Caco-2 (cell line): ENCODE measurements around the gene SLC38A10. TPM values are rescaled to one million over a fixed set of nuclear protein-coding genes. Genes with fewer than 3 reads are reported as not detected.

Experiments used
- BruUV-seq: library from RNA; stranded (reverse); fragments of 400-500 nt; replicated peaks from 2 replicates; lab custom pipeline; 2021; lab: Mats Ljungman, UMichigan
- CTCF ChIA-PET: fragments of 300-600 bp; sonication (Branson Sonifier 250); formaldehyde crosslinking; loops from one replicate; lab custom pipeline; 2022; ENCODE audit warnings: antibody characterized with exemption; lab: Charles Lee
- POLR2A ChIA-PET: fragments of 300-600 bp; sonication (Branson Sonifier 250); formaldehyde crosslinking; loops from one replicate; lab custom pipeline; 2022; ENCODE audit warnings: antibody characterized with exemption; lab: Charles Lee
- DNase-seq, 2 experiments: peaks; one replicate each; pipeline versions ENCODE4 v3.0.0 to v3.0.0-alpha.2; 2020 to 2022
- H3K27me3 ChIP-seq: replicated peaks from 2 replicates; pipeline ENCODE4 v1.6.0; 2011; ENCODE audit warnings: low read length; ENCODE audit not compliant: control insufficient read depth, insufficient read depth
- H3K36me3 ChIP-seq: 2 replicates; pipeline ENCODE4 v1.5.1; 2011; ENCODE audit warnings: low read length; ENCODE audit not compliant: control insufficient read depth, insufficient read depth
- H3K4me1 ChIP-seq: fragments of 250-450 bp; sonication (Bioruptor Pico); 2 replicates; pipeline ENCODE4 v1.5.1; 2020; ENCODE audit warnings: mild to moderate bottlenecking
- H3K4me3 ChIP-seq: 2 replicates; pipeline ENCODE4 v1.5.1; 2011; ENCODE audit warnings: low read depth, mild to moderate bottlenecking, control low read depth, low read length
- H3K9me3 ChIP-seq: fragments of 250-450 bp; sonication (Bioruptor Pico); 2 replicates; pipeline ENCODE4 v1.5.1; 2020; ENCODE audit warnings: mild to moderate bottlenecking, moderate library complexity
- H3K27ac Mint-ChIP-seq: one replicate; pipeline ENCODE4 v1.8.0; 2022; ENCODE audit warnings: mixed read lengths; ENCODE audit not compliant: unreplicated experiment
- H3K27me3 Mint-ChIP-seq: one replicate; pipeline ENCODE4 v1.8.0; 2022; ENCODE audit warnings: mixed read lengths; ENCODE audit not compliant: insufficient read depth, unreplicated experiment
- H3K36me3 Mint-ChIP-seq: one replicate; pipeline ENCODE4 v1.8.0; 2022; ENCODE audit warnings: mild to moderate bottlenecking, mixed read lengths; ENCODE audit not compliant: insufficient read depth, unreplicated experiment
- H3K4me1 Mint-ChIP-seq: one replicate; pipeline ENCODE4 v1.8.0; 2022; ENCODE audit warnings: low read depth, mixed read lengths; ENCODE audit not compliant: unreplicated experiment
- H3K4me3 Mint-ChIP-seq: one replicate; pipeline ENCODE4 v1.8.0; 2022; ENCODE audit warnings: mild to moderate bottlenecking, moderate library complexity, mixed read lengths; ENCODE audit not compliant: unreplicated experiment
- H3K9me3 Mint-ChIP-seq: one replicate; pipeline ENCODE4 v1.8.0; 2022; ENCODE audit warnings: mixed read lengths; ENCODE audit not compliant: unreplicated experiment
- intact Hi-C: fragments of 100-400 bp; cut with micrococcal nuclease; formaldehyde crosslinking; loops from one replicate; pipeline ENCODE4 v1.10.0; 2022; ENCODE audit not compliant: unreplicated experiment
- total RNA-seq: library from RNA; stranded (reverse); gene quantifications from 2 replicates; pipeline ENCODE4 v1.2.3, GENCODE V29; 2022
- TF ChIP-seq, protein P1 (sequence below), 2 experiments: fragments of 200-600 bp in 1 of 2; IDR thresholded peaks; 1 replicate in 1 of 2; 2 replicates in 1 of 2; pipeline versions ENCODE4 v1.5.1 to v1.8.0; 2011 to 2022; ENCODE audit warnings: antibody characterized with exemption in 1 of 2, control low read depth in 1 of 2, inconsistent platforms in 1 of 2, low read depth in 1 of 2, low read length in 1 of 2, mild to moderate bottlenecking in 1 of 2, moderate library complexity in 1 of 2; ENCODE audit not compliant: insufficient read depth in 1 of 2, severe bottlenecking in 1 of 2, unreplicated experiment in 1 of 2

The SLC38A10 gene
- total RNA-seq, 1 experiment from 2014 or later: 137 TPM

- Histone ChIP-seq H3K27me3 (no peaks in the 10 kb centered on the region), H3K9me3 (no peaks in the 10 kb centered on the region), H3K4me1 (no peaks in the 10 kb centered on the region), H3K4me3 (no peak overlapping the region), H3K36me3 (peaks cover 6% of the 10 kb centered on the region)
- Mint-ChIP-seq H3K36me3 (peaks cover 28% of the 10 kb centered on the region), H3K4me1 (no peaks in the 10 kb centered on the region), H3K4me3 (no peak overlapping the region), H3K27me3 (no peaks in the 10 kb centered on the region), H3K27ac (no peak overlapping the region), H3K9me3 (no peaks in the 10 kb centered on the region)
- no TSS peak for BruUV-seq
- DNase-seq: no peak
- ChIA-PET CTCF (no interaction called here), POLR2A (no interaction called here)
- TF ChIP-seq, protein P1, sequence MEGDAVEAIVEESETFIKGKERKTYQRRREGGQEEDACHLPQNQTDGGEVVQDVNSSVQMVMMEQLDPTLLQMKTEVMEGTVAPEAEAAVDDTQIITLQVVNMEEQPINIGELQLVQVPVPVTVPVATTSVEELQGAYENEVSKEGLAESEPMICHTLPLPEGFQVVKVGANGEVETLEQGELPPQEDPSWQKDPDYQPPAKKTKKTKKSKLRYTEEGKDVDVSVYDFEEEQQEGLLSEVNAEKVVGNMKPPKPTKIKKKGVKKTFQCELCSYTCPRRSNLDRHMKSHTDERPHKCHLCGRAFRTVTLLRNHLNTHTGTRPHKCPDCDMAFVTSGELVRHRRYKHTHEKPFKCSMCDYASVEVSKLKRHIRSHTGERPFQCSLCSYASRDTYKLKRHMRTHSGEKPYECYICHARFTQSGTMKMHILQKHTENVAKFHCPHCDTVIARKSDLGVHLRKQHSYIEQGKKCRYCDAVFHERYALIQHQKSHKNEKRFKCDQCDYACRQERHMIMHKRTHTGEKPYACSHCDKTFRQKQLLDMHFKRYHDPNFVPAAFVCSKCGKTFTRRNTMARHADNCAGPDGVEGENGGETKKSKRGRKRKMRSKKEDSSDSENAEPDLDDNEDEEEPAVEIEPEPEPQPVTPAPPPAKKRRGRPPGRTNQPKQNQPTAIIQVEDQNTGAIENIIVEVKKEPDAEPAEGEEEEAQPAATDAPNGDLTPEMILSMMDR (IDR thresholded peaks at IDR 0.05; ENCODE audit: insufficient read depth in 1 of 2, low read depth in 1 of 2, low read length in 1 of 2, severe bottlenecking in 1 of 2, unreplicated experiment in 1 of 2): no peak
- intact Hi-C loops: no loop called here
Measured at GRCh38 chr17:81261582-81262336, 33.3 kb downstream of the SLC38A10 start.

DNA sequence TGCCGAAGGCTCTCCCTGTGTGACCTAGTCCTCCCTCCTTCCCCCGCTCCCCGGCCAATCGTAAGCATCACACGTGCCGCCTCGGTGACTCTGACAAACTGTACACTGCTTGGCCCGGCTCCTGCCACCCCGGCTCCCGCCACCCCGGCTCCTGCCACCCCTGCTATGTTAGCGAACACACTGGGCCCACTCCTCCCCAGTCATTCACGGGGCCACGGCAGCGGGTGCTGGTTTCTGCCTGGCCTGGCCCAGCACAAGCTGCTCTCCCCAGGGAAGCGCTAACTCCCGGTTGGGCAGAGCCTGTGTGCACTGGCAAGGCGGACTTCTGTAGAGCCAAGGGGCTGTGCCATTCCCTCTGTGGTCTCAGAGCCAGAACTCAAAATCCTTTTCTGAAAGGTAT, 34.0 kb downstream of the SLC38A10 start:
- H3K4me1 Mint-ChIP-seq: no peaks in the 10 kb centered on the region
- H3K27me3 Mint-ChIP-seq: no peaks in the 10 kb centered on the region
- TF ChIP-seq, protein P1 (IDR thresholded peaks at IDR 0.05; ENCODE audit: insufficient read depth in 1 of 2, low read depth in 1 of 2, low read length in 1 of 2, severe bottlenecking in 1 of 2, unreplicated experiment in 1 of 2): no peak
- BruUV-seq: no TSS peak
- Histone ChIP-seq H3K9me3 (no peaks in the 10 kb centered on the region), H3K27me3 (no peaks in the 10 kb centered on the region), H3K4me3 (no peak overlapping the region), H3K4me1 (no peaks in the 10 kb centered on the region), H3K36me3 (peaks cover 6% of the 10 kb centered on the region)
- H3K9me3 Mint-ChIP-seq: no peaks in the 10 kb centered on the region
- intact Hi-C loops: no loop called here
- H3K36me3 Mint-ChIP-seq: peaks cover 24% of the 10 kb centered on the region
- POLR2A ChIA-PET: no interaction called here
- no peak for DNase-seq
- CTCF ChIA-PET: interaction anchor here (0.7 kb wide), 1 partner anchor 14 kb away, joined by 3 read pairs; no protein-coding TSS in a partner anchor
- H3K27ac Mint-ChIP-seq: no peak overlapping the region
- no peak overlapping the region for H3K4me3 Mint-ChIP-seq

DNA sequence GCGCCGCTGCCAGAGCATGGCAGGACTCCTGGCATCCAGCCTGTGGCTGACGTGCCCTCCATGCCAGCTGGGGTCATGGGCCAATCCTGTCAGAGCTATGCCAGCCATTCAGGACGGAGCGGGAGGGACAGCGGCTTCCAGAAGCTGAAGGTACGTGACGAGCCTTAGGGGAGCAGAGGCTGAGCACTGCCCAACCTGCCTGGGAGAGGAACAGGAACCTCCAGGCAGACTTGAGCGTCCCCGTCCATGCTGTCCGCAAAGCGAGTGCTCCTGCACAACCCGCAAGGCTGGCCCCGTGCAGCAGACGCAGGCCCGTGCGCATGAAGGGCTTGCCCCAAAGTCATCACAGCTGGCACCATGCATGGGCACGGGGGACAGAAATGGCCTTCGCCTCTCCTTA, 34.5 kb downstream of the SLC38A10 start:
- Mint-ChIP-seq H3K27me3 (no peaks in the 10 kb centered on the region), H3K4me1 (no peaks in the 10 kb centered on the region), H3K27ac (no peak overlapping the region), H3K4me3 (no peak overlapping the region), H3K36me3 (peaks cover 20% of the 10 kb centered on the region), H3K9me3 (no peaks in the 10 kb centered on the region)
- TF ChIP-seq, protein P1 (IDR thresholded peaks at IDR 0.05; ENCODE audit: insufficient read depth in 1 of 2, low read depth in 1 of 2, low read length in 1 of 2, severe bottlenecking in 1 of 2, unreplicated experiment in 1 of 2): no peak
- CTCF ChIA-PET: interaction anchor here (0.7 kb wide), 1 partner anchor 15 kb away, joined by 3 read pairs; no protein-coding TSS in a partner anchor
- Histone ChIP-seq H3K4me1 (no peaks in the 10 kb centered on the region), H3K9me3 (no peaks in the 10 kb centered on the region), H3K36me3 (peaks cover 5% of the 10 kb centered on the region), H3K27me3 (no peaks in the 10 kb centered on the region), H3K4me3 (no peak overlapping the region)
- no peak for DNase-seq
- POLR2A ChIA-PET: no interaction called here
- BruUV-seq: no TSS peak
- intact Hi-C loops: no loop called here
